ENCODE results near the gene TXNRD1.

The TXNRD1 gene

DNA sequence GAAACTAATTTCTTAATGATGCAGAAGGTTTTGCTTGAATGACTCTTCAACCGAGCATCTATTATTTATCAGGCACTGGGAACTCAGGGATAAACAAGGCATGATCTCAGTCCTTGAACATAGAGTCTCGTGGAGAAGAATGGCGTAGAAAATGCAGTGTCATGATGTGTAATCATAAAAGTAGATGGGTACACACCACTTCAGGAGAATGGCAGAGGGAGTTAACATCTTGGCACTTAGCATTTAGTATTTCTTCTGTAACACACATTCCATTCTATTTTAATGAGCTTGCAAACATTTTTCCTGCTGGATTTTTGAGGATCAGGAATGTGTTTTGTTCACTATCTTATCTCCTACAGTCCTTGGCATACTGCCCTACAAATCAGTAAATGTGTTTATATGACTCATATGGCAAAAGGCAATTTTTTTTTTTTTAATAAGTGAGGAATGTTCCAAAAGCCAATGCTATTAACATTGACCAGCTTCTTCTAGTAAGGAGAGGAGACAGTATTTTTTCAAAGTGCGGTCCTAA lies 3.8 kb downstream of the TXNRD1 start:
- TF ChIP-seq, protein P1, sequence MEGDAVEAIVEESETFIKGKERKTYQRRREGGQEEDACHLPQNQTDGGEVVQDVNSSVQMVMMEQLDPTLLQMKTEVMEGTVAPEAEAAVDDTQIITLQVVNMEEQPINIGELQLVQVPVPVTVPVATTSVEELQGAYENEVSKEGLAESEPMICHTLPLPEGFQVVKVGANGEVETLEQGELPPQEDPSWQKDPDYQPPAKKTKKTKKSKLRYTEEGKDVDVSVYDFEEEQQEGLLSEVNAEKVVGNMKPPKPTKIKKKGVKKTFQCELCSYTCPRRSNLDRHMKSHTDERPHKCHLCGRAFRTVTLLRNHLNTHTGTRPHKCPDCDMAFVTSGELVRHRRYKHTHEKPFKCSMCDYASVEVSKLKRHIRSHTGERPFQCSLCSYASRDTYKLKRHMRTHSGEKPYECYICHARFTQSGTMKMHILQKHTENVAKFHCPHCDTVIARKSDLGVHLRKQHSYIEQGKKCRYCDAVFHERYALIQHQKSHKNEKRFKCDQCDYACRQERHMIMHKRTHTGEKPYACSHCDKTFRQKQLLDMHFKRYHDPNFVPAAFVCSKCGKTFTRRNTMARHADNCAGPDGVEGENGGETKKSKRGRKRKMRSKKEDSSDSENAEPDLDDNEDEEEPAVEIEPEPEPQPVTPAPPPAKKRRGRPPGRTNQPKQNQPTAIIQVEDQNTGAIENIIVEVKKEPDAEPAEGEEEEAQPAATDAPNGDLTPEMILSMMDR (IDR thresholded peaks at IDR 0.05) = no peak

DNA sequence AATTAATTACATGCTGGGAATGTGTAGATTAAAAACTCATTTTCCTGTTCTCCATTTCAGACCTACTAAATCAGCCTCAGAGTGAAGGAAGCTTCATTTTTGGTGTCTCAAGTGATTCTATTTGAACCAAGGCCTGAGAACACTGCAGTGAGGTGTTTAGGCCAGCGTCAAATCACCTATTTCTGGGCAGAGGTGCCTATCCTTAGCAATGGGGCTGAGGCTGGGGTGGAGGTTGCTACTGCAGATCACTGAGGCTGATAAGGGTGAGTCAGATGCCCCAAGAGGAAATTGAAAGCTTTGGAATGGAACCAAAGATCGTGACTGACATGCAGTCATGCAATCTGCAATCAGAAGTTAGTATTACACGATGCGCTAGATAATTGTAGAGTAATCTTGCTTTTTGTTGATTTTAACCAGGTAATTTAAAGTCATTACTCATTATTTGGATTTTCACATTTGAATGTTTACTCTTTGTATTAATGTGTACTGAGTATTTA lies 4.4 kb downstream of the TXNRD1 start:
- TF ChIP-seq, protein P1 (IDR thresholded peaks at IDR 0.05) = no peak

DNA sequence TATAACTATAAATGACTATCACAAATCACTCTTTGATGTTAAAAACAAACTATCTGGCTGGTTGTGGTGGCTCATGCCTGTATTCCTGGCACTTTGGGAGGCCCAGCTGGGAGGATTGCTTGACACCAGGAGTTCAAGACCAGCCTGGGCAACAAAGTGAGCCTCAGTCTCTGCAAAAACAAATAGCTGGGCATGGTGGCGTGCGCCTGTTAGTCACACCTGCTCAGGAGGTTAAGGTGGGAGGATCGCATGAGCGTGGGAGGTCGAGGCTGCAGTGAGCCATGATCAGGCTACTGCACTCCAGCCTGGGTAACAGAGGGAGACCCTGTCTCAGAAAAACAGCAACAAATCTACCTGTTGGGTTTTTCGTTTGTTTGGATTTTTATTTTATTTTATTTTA lies 5.4 kb downstream of the TXNRD1 start:
- TF ChIP-seq, protein P1 (IDR thresholded peaks at IDR 0.05) = no peak

DNA sequence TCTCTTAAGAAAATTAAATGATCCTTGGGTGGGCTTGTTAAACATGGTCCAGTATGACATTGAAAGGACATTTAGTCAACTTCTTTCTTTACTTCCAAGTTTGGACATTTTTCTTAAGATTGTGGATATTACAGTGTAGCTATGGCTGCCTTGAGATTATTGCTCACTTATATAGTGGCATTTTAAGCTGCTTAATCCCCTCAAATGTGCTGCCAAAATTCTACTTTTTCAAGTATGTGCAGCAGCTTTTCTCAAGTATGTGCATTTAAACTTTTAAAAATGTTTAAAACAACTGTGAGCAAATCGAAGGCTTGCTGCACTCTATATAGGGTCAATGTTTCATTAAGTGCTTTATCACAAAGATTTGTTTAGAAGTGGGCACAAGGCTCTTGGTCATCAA lies 7.4 kb downstream of the TXNRD1 start:
- TF ChIP-seq, protein P1 (IDR thresholded peaks at IDR 0.05) = no peak

DNA sequence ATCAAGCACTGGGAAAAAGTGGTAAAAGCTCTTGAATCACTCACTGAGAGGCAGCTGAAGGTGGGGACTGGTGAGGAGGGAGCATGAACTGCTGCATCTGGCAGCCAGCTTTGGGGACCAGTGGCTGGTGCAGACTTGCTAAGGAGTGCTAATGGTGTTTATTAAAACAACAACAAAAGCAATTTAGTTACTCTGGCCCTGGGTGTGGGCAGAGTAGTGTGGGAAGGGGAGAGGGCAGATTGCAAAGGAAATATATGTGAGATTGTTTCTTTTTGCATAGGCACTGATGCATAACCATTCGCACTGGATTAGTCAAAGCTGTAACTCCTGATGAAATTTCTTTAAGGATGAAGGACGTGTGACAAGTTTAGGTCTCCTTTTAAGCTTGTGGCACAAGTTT lies 8.1 kb downstream of the TXNRD1 start:
- TF ChIP-seq, protein P1 (IDR thresholded peaks at IDR 0.05) = no peak

DNA sequence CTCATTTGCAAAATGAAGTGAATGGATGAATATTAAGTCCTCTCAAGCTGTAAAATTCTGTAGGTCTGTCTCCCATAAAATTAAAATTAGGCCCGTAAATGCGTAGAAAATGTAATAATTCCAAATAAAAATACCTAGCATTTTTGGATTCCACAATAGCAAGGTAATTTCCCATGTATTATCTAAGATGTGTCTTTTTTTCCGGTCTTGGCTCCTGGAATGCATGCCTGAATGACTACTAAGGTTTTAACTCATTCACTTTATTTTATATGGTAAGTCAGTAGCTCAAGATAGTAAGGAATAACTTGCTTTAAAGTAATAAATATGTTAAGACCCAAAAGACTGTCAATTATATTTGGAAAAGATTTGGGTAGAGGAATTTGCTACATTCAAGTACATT lies 11.1 kb downstream of the TXNRD1 start:
- TF ChIP-seq, protein P1 (IDR thresholded peaks at IDR 0.05) = no peak

DNA sequence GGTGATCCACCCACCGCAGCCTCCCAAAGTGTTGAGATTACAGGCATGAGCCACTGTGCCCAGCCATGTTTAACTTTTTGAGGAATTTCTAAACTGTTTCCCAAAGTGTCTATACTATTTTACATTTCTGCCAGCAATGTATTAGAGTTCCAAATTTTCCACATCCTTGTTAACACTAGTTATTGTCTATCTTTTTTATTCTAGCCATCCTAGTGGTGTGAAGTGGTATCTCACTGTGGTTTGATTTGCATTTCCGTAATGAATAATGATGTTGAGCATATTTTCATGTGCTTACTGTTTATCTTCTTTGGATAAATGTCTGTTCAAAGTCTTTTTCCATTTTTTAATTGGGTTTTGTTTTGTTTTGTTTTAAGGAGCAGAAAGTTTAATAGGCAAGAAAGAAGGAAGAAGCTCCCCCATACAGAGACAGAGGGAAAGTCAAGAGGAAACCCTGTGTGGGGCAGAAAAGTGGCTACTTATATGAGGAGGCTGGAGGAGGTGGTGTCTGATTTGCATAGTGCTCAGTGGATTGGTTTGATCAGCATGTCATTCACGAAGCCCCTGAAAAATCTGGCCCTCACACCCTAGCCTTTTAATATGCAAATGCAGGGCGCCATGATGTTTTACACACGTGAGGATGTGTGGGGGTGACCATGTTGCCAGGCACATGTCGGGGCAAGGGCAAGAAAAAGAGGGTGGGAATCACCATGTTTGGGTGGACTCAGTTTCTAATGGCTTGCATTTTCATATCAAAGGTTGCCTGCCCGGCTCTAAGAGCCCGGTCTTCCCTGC lies 14.9 kb downstream of the TXNRD1 start:
- TF ChIP-seq, protein P1 (IDR thresholded peaks at IDR 0.05) = no peak
